T-helper 1 cell treated with Interleukin-12 subunit alpha and Interleukin-12 subunit beta and Interleukin-4 antibody, amounts not matched to agents 30 μg/mL and 1 μg/mL, for 36 hours (primary cell): Measurements from ENCODE around the gene ERFE.

Experiments
- H3K27ac Mint-ChIP-seq: one replicate; pipeline ENCODE4 v1.8.0; 2021; ENCODE audit warnings: mild to moderate bottlenecking, mixed read lengths
- H3K27me3 Mint-ChIP-seq: one replicate; pipeline ENCODE4 v1.8.0; 2021; ENCODE audit warnings: low read depth, mixed read lengths
- H3K36me3 Mint-ChIP-seq: one replicate; pipeline ENCODE4 v1.8.0; 2021; ENCODE audit warnings: low read depth, mixed read lengths
- H3K4me1 Mint-ChIP-seq: one replicate; pipeline ENCODE4 v1.8.0; 2021; ENCODE audit warnings: low read depth, mixed read lengths
- H3K4me3 Mint-ChIP-seq: one replicate; pipeline ENCODE4 v1.8.0; 2021; ENCODE audit warnings: mild to moderate bottlenecking, moderate library complexity, mixed read lengths
- H3K9me3 Mint-ChIP-seq: one replicate; pipeline ENCODE4 v1.8.0; 2021; ENCODE audit warnings: mixed read lengths

Gene ERFE

GRCh38 chr2:238174291-238174690 is 15.5 kb downstream of the ERFE start:
- Mint-ChIP-seq H3K9me3 (no peaks in the 10 kb centered on the region), H3K27me3 (no peaks in the 10 kb centered on the region), H3K27ac (no peak overlapping the region), H3K36me3 (peaks cover 40% of the 10 kb centered on the region), H3K4me3 (no peak overlapping the region), H3K4me1 (no peaks in the 10 kb centered on the region)

GRCh38 chr2:238174701-238175100 is 15.9 kb downstream of the ERFE start:
- H3K36me3 Mint-ChIP-seq: peaks cover 44% of the 10 kb centered on the region
- no peaks in the 10 kb centered on the region for H3K4me1 Mint-ChIP-seq
- H3K4me3 Mint-ChIP-seq: no peak overlapping the region
- H3K27ac Mint-ChIP-seq: no peak overlapping the region
- H3K27me3 Mint-ChIP-seq: no peaks in the 10 kb centered on the region
- H3K9me3 Mint-ChIP-seq: no peaks in the 10 kb centered on the region

- H3K36me3 Mint-ChIP-seq: peaks cover 47% of the 10 kb centered on the region
- H3K27me3 Mint-ChIP-seq: no peaks in the 10 kb centered on the region
- no peak overlapping the region for H3K27ac Mint-ChIP-seq
- no peaks in the 10 kb centered on the region for H3K4me1 Mint-ChIP-seq
- no peaks in the 10 kb centered on the region for H3K9me3 Mint-ChIP-seq
- H3K4me3 Mint-ChIP-seq: no peak overlapping the region
Observed at GRCh38 chr2:238176613-238177012, 17.8 kb downstream of the ERFE start.

- Mint-ChIP-seq H3K4me1 (peaks cover 7% of the 10 kb centered on the region), H3K27me3 (no peaks in the 10 kb centered on the region), H3K9me3 (no peaks in the 10 kb centered on the region), H3K4me3 (no peak overlapping the region), H3K27ac (no peak overlapping the region), H3K36me3 (peaks cover 53% of the 10 kb centered on the region)
Observed at GRCh38 chr2:238180554-238180953, 21.8 kb downstream of the ERFE start.

- peaks cover 7% of the 10 kb centered on the region for H3K4me1 Mint-ChIP-seq
- H3K27ac Mint-ChIP-seq: no peak overlapping the region
- no peak overlapping the region for H3K4me3 Mint-ChIP-seq
- H3K27me3 Mint-ChIP-seq: no peaks in the 10 kb centered on the region
- H3K9me3 Mint-ChIP-seq: no peaks in the 10 kb centered on the region
- H3K36me3 Mint-ChIP-seq: peaks cover 51% of the 10 kb centered on the region
Observed at GRCh38 chr2:238182362-238182761, 23.6 kb downstream of the ERFE start.

GRCh38 chr2:238183821-238184220 is 25.1 kb downstream of the ERFE start:
- Mint-ChIP-seq H3K27ac (no peak overlapping the region), H3K36me3 (peaks cover 59% of the 10 kb centered on the region), H3K9me3 (no peaks in the 10 kb centered on the region), H3K4me3 (no peak overlapping the region), H3K27me3 (no peaks in the 10 kb centered on the region), H3K4me1 (peaks cover 8% of the 10 kb centered on the region)

GRCh38 chr2:238187618-238188548 is 29.1 kb downstream of the ERFE start:
- H3K9me3 Mint-ChIP-seq: no peaks in the 10 kb centered on the region
- peak overlapping the region; percentile 31 for H3K27ac Mint-ChIP-seq
- H3K36me3 Mint-ChIP-seq: peaks cover 59% of the 10 kb centered on the region
- no peak overlapping the region for H3K4me3 Mint-ChIP-seq
- H3K27me3 Mint-ChIP-seq: no peaks in the 10 kb centered on the region
- peaks cover 8% of the 10 kb centered on the region for H3K4me1 Mint-ChIP-seq

- Mint-ChIP-seq H3K4me1 (peaks cover 1% of the 10 kb centered on the region), H3K27me3 (no peaks in the 10 kb centered on the region), H3K27ac (no peak overlapping the region), H3K9me3 (no peaks in the 10 kb centered on the region), H3K36me3 (peaks cover 51% of the 10 kb centered on the region), H3K4me3 (no peak overlapping the region)
Observed at GRCh38 chr2:238190445-238190844, 31.7 kb downstream of the ERFE start.

GRCh38 chr2:238202326-238203093 is 43.7 kb downstream of the ERFE start:
- no peaks in the 10 kb centered on the region for H3K9me3 Mint-ChIP-seq
- H3K36me3 Mint-ChIP-seq: peaks cover 9% of the 10 kb centered on the region
- H3K4me3 Mint-ChIP-seq: peak overlapping the region; percentile 83
- peaks cover 30% of the 10 kb centered on the region for H3K4me1 Mint-ChIP-seq
- peaks cover 4% of the 10 kb centered on the region for H3K27me3 Mint-ChIP-seq
- peak overlapping the region; percentile 78 for H3K27ac Mint-ChIP-seq

- H3K27ac Mint-ChIP-seq: peak within 1 kb of the TSS; percentile 89
- H3K4me3 Mint-ChIP-seq: peak within 1 kb of the TSS; percentile 83
- H3K4me1 Mint-ChIP-seq: peaks cover 28% of the 10 kb centered on the region
- H3K27me3 Mint-ChIP-seq: peaks cover 4% of the 10 kb centered on the region
- no peaks in the 10 kb centered on the region for H3K9me3 Mint-ChIP-seq
- H3K36me3 Mint-ChIP-seq: peaks cover 9% of the 10 kb centered on the region
Observed at GRCh38 chr2:238203094-238203972, 44.6 kb downstream of the ERFE start, which contains the start of gene ILKAP. TSS of gene ILKAP (minus strand) at chr2:238203695. CDS start at chr2:238203553, 142 bp downstream.

- Mint-ChIP-seq H3K4me3 (peak overlapping the region; percentile 83), H3K9me3 (no peaks in the 10 kb centered on the region)
Observed at GRCh38 chr2:238203973-238204683, 45.4 kb downstream of the ERFE start.

GRCh38 chr2:238207006-238207405 is 48.2 kb downstream of the ERFE start:
- Mint-ChIP-seq H3K27ac (no peak overlapping the region), H3K27me3 (peaks cover 4% of the 10 kb centered on the region), H3K9me3 (no peaks in the 10 kb centered on the region), H3K36me3 (peaks cover 3% of the 10 kb centered on the region), H3K4me1 (peaks cover 8% of the 10 kb centered on the region), H3K4me3 (no peak overlapping the region)

More at GRCh38 chr2:238203973-238204683, 45.4 kb downstream of the ERFE start:
- H3K4me1 Mint-ChIP-seq: peaks cover 25% of the 10 kb centered on the region
- peak overlapping the region; percentile 89 for H3K27ac Mint-ChIP-seq
- H3K36me3 Mint-ChIP-seq: peaks cover 6% of the 10 kb centered on the region
- H3K27me3 Mint-ChIP-seq: peaks cover 4% of the 10 kb centered on the region

- no peaks in the 10 kb centered on the region for H3K9me3 Mint-ChIP-seq
- peaks cover 2% of the 10 kb centered on the region for H3K4me1 Mint-ChIP-seq
- H3K4me3 Mint-ChIP-seq: no peak overlapping the region
- peaks cover 39% of the 10 kb centered on the region for H3K27me3 Mint-ChIP-seq
- no peaks in the 10 kb centered on the region for H3K36me3 Mint-ChIP-seq
- H3K27ac Mint-ChIP-seq: no peak overlapping the region
Observed at GRCh38 chr2:238216651-238217184, 57.9 kb downstream of the ERFE start.
